ENCODE results near the gene FKBP1C. TPM values are rescaled to one million over a fixed set of nuclear protein-coding genes. Genes with fewer than 3 reads are reported as not detected.
"Not testable (repeated sequence)": the region's sequence is repeated elsewhere in the genome, so short reads cannot be mapped to it uniquely, and the experiment has no call there.

FKBP1C gene
- total RNA-seq (2022) (0.32 TPM in 1 of 2 replicates, not detected in the other), Bru-seq, nascent RNA (not detected), BruChase-seq, experiment 1, labeled RNA remaining after a 2-hour chase (not detected), BruChase-seq, experiment 2, labeled RNA remaining after a 6-hour chase (not detected)
- long read RNA-seq = 0 reads

DNA sequence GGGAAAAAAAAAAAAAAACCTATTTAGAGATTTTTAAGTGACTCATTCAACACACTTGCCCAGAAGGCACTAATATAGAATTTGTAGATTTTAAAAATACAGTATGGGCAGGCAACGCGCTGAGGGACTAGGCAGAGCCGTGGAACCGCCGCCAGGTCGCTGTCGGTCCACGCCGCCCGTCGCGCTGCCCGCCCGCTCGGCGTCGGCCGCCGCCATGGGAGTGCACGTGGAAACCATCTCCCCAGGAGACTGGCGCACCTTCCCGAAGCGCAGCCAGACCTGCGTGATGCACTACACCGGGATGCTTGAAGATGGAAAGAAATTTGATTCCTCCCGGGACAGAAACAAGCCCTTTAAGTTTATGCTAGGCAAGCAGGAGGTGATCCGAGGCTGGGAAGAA, at the start of gene FKBP1C:
Gene FKBP1C, plus strand, starts transcription at position 127 of the 400 bp plus-strand sequence.
- BruUV-seq (replicated peaks); H3K27ac Mint-ChIP-seq (ENCODE audit: unreplicated experiment); H3K36me3 Mint-ChIP-seq (ENCODE audit: insufficient read depth, unreplicated experiment); H3K27me3 Mint-ChIP-seq (ENCODE audit: insufficient read depth, unreplicated experiment); H3K27me3 ChIP-seq (replicated peaks; ENCODE audit: control insufficient read depth, insufficient read depth, low read length); H3K4me3 Mint-ChIP-seq (ENCODE audit: unreplicated experiment); H3K4me3 ChIP-seq (ENCODE audit: low read depth, low read length); intact Hi-C loops (cut with micrococcal nuclease; ENCODE audit: unreplicated experiment); H3K9me3 ChIP-seq; H3K4me1 Mint-ChIP-seq (ENCODE audit: low read depth, unreplicated experiment); DNase-seq; H3K4me1 ChIP-seq; CTCF ChIA-PET; POLR2A ChIA-PET; H3K36me3 ChIP-seq (ENCODE audit: control insufficient read depth, insufficient read depth, low read length): not testable (repeated sequence)
- H3K9me3 Mint-ChIP-seq (ENCODE audit: unreplicated experiment) = peaks cover 25% of the 10 kb centered on the region

DNA sequence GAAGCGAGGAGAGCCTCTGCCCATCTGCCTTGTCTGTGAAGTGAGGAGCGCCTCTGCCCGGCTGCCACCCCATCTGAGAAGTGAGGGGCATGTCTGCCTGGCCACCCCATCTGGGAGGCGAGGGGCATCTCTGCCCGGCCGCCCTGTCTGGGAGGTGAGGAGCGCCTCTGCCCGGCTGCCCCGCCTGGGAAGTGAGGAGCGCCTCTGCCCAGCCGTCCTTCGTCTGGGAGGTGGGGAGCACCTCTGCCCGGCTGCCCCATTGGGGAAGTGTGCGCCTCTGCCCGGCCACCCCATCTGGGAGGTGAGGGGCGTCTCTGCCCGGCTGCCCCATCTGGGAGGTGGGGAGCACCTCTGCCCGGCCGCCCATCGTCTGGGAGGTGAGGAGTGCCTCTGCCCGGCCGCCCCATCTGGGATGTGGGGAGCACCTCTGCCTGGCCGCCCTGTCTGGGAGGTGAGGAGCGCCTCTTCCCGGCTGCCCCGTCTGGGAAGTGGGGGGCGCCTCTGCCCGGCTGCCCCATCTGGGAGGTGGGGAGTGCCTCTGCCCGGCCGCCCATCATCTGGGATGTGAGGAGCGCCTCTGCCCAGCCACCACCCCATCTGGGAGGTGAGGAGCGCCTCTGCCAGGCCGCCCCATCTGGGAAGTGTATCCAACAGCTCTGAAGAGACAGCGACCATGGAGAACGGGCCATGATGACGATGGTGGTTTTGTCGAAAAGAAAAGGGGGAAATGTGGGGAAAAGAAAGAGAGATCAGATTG, 47.0 kb upstream of the FKBP1C start:
- BruUV-seq (replicated peaks); H3K4me1 Mint-ChIP-seq (ENCODE audit: low read depth, unreplicated experiment); H3K27me3 Mint-ChIP-seq (ENCODE audit: insufficient read depth, unreplicated experiment); DNase-seq; H3K36me3 Mint-ChIP-seq (ENCODE audit: insufficient read depth, unreplicated experiment); H3K4me3 ChIP-seq (ENCODE audit: low read depth, low read length); H3K9me3 ChIP-seq; H3K4me3 Mint-ChIP-seq (ENCODE audit: unreplicated experiment); CTCF ChIA-PET; H3K27me3 ChIP-seq (replicated peaks; ENCODE audit: control insufficient read depth, insufficient read depth, low read length); H3K36me3 ChIP-seq (ENCODE audit: control insufficient read depth, insufficient read depth, low read length); H3K9me3 Mint-ChIP-seq (ENCODE audit: unreplicated experiment); intact Hi-C loops (cut with micrococcal nuclease; ENCODE audit: unreplicated experiment); H3K27ac Mint-ChIP-seq (ENCODE audit: unreplicated experiment); POLR2A ChIA-PET; H3K4me1 ChIP-seq: not testable (repeated sequence)

DNA sequence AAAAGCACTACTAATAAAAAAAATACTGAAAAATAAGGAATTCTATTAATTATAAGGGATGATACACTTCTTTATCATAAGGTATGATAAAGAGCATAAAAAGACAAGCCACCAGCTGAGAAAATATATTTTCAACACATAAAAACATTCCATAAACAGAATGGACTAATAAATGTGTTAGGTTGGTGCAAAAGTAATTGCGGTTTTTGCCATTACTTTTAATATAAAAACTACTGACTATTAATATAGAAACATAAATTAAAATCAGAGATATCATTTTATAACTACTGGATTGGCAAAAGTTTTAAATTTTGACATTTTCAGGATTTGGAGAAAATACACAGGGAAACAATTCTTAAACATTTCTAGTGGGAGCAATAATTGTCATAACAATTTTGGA, 37.1 kb upstream of the FKBP1C start:
- no peaks in the 10 kb centered on the region for H3K9me3 ChIP-seq
- no peaks in the 10 kb centered on the region for H3K4me1 ChIP-seq
- Mint-ChIP-seq H3K9me3 (ENCODE audit: unreplicated experiment) (no peaks in the 10 kb centered on the region), H3K27ac (ENCODE audit: unreplicated experiment) (no peak overlapping the region), H3K36me3 (ENCODE audit: insufficient read depth, unreplicated experiment) (no peaks in the 10 kb centered on the region), H3K4me1 (ENCODE audit: low read depth, unreplicated experiment) (no peaks in the 10 kb centered on the region), H3K4me3 (ENCODE audit: unreplicated experiment) (no peak overlapping the region), H3K27me3 (ENCODE audit: insufficient read depth, unreplicated experiment) (no peaks in the 10 kb centered on the region)
- no TSS peak for BruUV-seq (replicated peaks)
- no peak overlapping the region for H3K4me3 ChIP-seq (ENCODE audit: low read depth, low read length)
- ChIA-PET CTCF (no interaction called here), POLR2A (no interaction called here)
- TF ChIP-seq, protein P1, sequence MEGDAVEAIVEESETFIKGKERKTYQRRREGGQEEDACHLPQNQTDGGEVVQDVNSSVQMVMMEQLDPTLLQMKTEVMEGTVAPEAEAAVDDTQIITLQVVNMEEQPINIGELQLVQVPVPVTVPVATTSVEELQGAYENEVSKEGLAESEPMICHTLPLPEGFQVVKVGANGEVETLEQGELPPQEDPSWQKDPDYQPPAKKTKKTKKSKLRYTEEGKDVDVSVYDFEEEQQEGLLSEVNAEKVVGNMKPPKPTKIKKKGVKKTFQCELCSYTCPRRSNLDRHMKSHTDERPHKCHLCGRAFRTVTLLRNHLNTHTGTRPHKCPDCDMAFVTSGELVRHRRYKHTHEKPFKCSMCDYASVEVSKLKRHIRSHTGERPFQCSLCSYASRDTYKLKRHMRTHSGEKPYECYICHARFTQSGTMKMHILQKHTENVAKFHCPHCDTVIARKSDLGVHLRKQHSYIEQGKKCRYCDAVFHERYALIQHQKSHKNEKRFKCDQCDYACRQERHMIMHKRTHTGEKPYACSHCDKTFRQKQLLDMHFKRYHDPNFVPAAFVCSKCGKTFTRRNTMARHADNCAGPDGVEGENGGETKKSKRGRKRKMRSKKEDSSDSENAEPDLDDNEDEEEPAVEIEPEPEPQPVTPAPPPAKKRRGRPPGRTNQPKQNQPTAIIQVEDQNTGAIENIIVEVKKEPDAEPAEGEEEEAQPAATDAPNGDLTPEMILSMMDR (IDR thresholded peaks at IDR 0.05; ENCODE audit: insufficient read depth in 1 of 2, low read depth in 1 of 2, low read length in 1 of 2, severe bottlenecking in 1 of 2, unreplicated experiment in 1 of 2) = no peak
- intact Hi-C loops (cut with micrococcal nuclease; ENCODE audit: unreplicated experiment) = no loop called here
- no peak for DNase-seq
- H3K27me3 ChIP-seq (replicated peaks; ENCODE audit: control insufficient read depth, insufficient read depth, low read length) = no peaks in the 10 kb centered on the region
- no peaks in the 10 kb centered on the region for H3K36me3 ChIP-seq (ENCODE audit: control insufficient read depth, insufficient read depth, low read length)

DNA sequence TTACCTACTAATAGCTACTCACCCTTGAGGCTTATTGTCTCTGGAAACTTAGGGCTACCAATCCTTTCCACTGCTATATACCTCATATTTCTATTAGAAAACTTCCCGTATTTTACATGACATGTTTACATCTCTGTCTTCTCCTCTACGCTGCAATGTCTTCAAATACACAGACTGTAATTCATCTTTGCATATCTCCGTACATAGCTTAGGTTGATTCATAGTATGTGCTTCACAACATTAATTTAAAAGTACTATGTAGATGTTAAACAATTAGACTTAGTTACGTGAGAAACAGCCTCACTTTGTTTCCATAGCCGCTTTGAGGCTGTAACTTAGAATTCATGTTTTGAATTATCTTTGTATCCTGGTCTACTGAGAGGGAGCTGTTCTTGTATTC, 35.1 kb upstream of the FKBP1C start:
- Histone ChIP-seq H3K4me3 (ENCODE audit: low read depth, low read length) (no peak overlapping the region), H3K36me3 (ENCODE audit: control insufficient read depth, insufficient read depth, low read length) (no peaks in the 10 kb centered on the region), H3K27me3 (replicated peaks; ENCODE audit: control insufficient read depth, insufficient read depth, low read length) (no peaks in the 10 kb centered on the region), H3K4me1 (no peaks in the 10 kb centered on the region), H3K9me3 (no peaks in the 10 kb centered on the region)
- TF ChIP-seq, protein P1 (IDR thresholded peaks at IDR 0.05; ENCODE audit: insufficient read depth in 1 of 2, low read depth in 1 of 2, low read length in 1 of 2, severe bottlenecking in 1 of 2, unreplicated experiment in 1 of 2) = no peak
- intact Hi-C loops (cut with micrococcal nuclease; ENCODE audit: unreplicated experiment) = no loop called here
- H3K9me3 Mint-ChIP-seq (ENCODE audit: unreplicated experiment) = no peaks in the 10 kb centered on the region
- no peak for DNase-seq
- no peaks in the 10 kb centered on the region for H3K36me3 Mint-ChIP-seq (ENCODE audit: insufficient read depth, unreplicated experiment)
- no peaks in the 10 kb centered on the region for H3K27me3 Mint-ChIP-seq (ENCODE audit: insufficient read depth, unreplicated experiment)
- ChIA-PET POLR2A (no interaction called here), CTCF (no interaction called here)
- no peak overlapping the region for H3K27ac Mint-ChIP-seq (ENCODE audit: unreplicated experiment)
- BruUV-seq (replicated peaks) = no TSS peak
- H3K4me1 Mint-ChIP-seq (ENCODE audit: low read depth, unreplicated experiment) = no peaks in the 10 kb centered on the region
- H3K4me3 Mint-ChIP-seq (ENCODE audit: unreplicated experiment) = no peak overlapping the region
